Aorta (tissue), 5 donors: Measurements from ENCODE around the gene SPATC1L. TPM values are rescaled to one million over a fixed set of nuclear protein-coding genes. Genes with fewer than 3 reads are reported as not detected.
"Not testable (repeated sequence)": the region's sequence is repeated elsewhere in the genome, so short reads cannot be mapped to it uniquely, and the experiment has no call there.

Experiments used
- ATAC-seq: fragments of 200-7000 bp; cut with Tn5 transposase; one replicate; pipeline ENCODE4 v1.9.1; 2022; ENCODE audit warnings: moderate library complexity; ENCODE audit not compliant: low FRiP score
- DNase-seq, 2 donors: peaks; one replicate each; pipeline ENCODE4 v3.0.0-alpha.2; 2020
- H3K27ac ChIP-seq, 2 donors: one replicate each; pipeline ENCODE4 v1.5.1; 2013; ENCODE audit warnings: low read length in 2 of 2, mild to moderate bottlenecking in 2 of 2, moderate library complexity in 2 of 2, control low read depth in 1 of 2, inconsistent platforms in 1 of 2, low read depth in 1 of 2
- H3K27me3 ChIP-seq, 2 donors: one replicate each; pipeline ENCODE4 v1.6.1; 2013; ENCODE audit warnings: control low read depth in 1 of 2, low read length in 1 of 2, mild to moderate bottlenecking in 1 of 2, moderate library complexity in 1 of 2; ENCODE audit not compliant: insufficient read depth in 2 of 2, control insufficient read depth in 1 of 2
- H3K36me3 ChIP-seq, 2 donors: one replicate each; pipeline ENCODE4 v1.6.1; 2013; ENCODE audit warnings: control low read depth in 1 of 2, low read length in 1 of 2, mild to moderate bottlenecking in 1 of 2; ENCODE audit not compliant: insufficient read depth in 2 of 2, control insufficient read depth in 1 of 2
- H3K4me1 ChIP-seq, 2 donors: one replicate each; pipeline ENCODE4 v1.6.1; 2013; ENCODE audit warnings: low read length in 2 of 2, control low read depth in 1 of 2, mild to moderate bottlenecking in 1 of 2, moderate library complexity in 1 of 2; ENCODE audit not compliant: insufficient read depth in 2 of 2, control insufficient read depth in 1 of 2
- H3K4me3 ChIP-seq, 2 donors: one replicate each; pipeline ENCODE4 v1.5.1; 2013; ENCODE audit warnings: low read length in 2 of 2, control low read depth in 1 of 2, mild to moderate bottlenecking in 1 of 2
- H3K9me3 ChIP-seq: one replicate; pipeline ENCODE4 v1.6.1; 2013; ENCODE audit warnings: mild to moderate bottlenecking, low read length; ENCODE audit not compliant: control insufficient read depth
- WGBS, 2 donors: extraction: QIAGEN DNeasy Blood & Tissue Kit; methylation state at CpG; one replicate each; pipeline ENCODE4 v1.1.7; 2013; 5-methylcytosine and 5-hydroxymethylcytosine counted together
- intact Hi-C, 2 donors: fragments of 100-400 bp; cut with DNase I; formaldehyde crosslinking; loops; one replicate each; pipeline versions ENCODE4 v1.14.2 to v1.15.0; 2022
- polyA plus RNA-seq, 2 donors: library from polyadenylated mRNA; stranded (reverse); fragments of 200-250 nt; gene quantifications; one replicate each; pipeline ENCODE4 v1.2.3, GENCODE V29; 2013
- total RNA-seq, 2 donors: library from RNA; stranded (reverse); fragmentation: NEBNext Ultra II Directional; extraction: Animal tissue kit (Norgen Biotek cat#: 25700); gene quantifications; one replicate each; pipeline ENCODE4 v1.2.1, GENCODE V29; 2021
- donor health status: healthy with polysubstance abuse.
- donor health status: Bipolar disorder and iron deficiency.
- donor health status: DM: no; HTN: no; CAD: no.
- donor health status: DM: no; HTN: no; CAD: no.
- donor health status: DM: yes; HTN: yes; CAD: no.

Gene SPATC1L
- total and polyA plus RNA-seq, 4 donors = 2.4 to 47.9 (median 8.8) TPM

- DNase-seq = peak; percentile 27 to 45
- H3K36me3 ChIP-seq = peaks cover 4 to 7% of the 10 kb centered on the region in 2 donors
- WGBS, 2 donors = 89 to 90% methylated on average over 18 of the region's 18 CpGs
- no peak overlapping the region for H3K27ac ChIP-seq
- intact Hi-C loops = loop anchor here in 1 of 2 donors (5.0 kb wide), 1 partner anchor 48 kb away; the partner anchor contains the start of gene FTCD
- no peak for ATAC-seq
- no peaks in the 10 kb centered on the region for H3K4me1 ChIP-seq
- no peaks in the 10 kb centered on the region for H3K27me3 ChIP-seq
- H3K4me3 ChIP-seq = no peak overlapping the region
- no peaks in the 10 kb centered on the region for H3K9me3 ChIP-seq
Measured at GRCh38 chr21:46205166-46205565, 20.9 kb upstream of the SPATC1L start.

- DNase-seq = peak in 1 of 2 donors; percentile 11
- no peak for ATAC-seq
- Histone ChIP-seq H3K36me3 (peaks cover 5 to 10% of the 10 kb centered on the region in 2 donors), H3K9me3 (no peaks in the 10 kb centered on the region), H3K4me3 (no peak overlapping the region), H3K4me1 (no peaks in the 10 kb centered on the region), H3K27ac (no peak overlapping the region), H3K27me3 (no peaks in the 10 kb centered on the region)
- WGBS, 2 donors = 94 to 95% methylated on average over 8 of the region's 8 CpGs
- intact Hi-C loops = no loop called here
Measured at GRCh38 chr21:46203203-46203600, 18.9 kb upstream of the SPATC1L start.

- H3K36me3 ChIP-seq = peaks cover 5 to 10% of the 10 kb centered on the region in 2 donors
- no peaks in the 10 kb centered on the region for H3K9me3 ChIP-seq
- no peak overlapping the region for H3K4me3 ChIP-seq
- no peak overlapping the region for H3K27ac ChIP-seq
- H3K27me3 ChIP-seq = no peaks in the 10 kb centered on the region
- ATAC-seq (no peak), DNase-seq (peak; percentile 19 to 27)
- no peaks in the 10 kb centered on the region for H3K4me1 ChIP-seq
- intact Hi-C loops = no loop called here
- WGBS, 2 donors = 93 to 94% methylated on average over 6 of the region's 6 CpGs
Measured at GRCh38 chr21:46202592-46203202, 18.4 kb upstream of the SPATC1L start.

GRCh38 chr21:46200877-46201803 is 16.9 kb upstream of the SPATC1L start:
- H3K36me3 ChIP-seq, H3K4me3 ChIP-seq, H3K27ac ChIP-seq, H3K27me3 ChIP-seq, DNase-seq, H3K9me3 ChIP-seq, intact Hi-C loops, ATAC-seq, H3K4me1 ChIP-seq: not testable (repeated sequence)
- WGBS, 2 donors = 83 to 95% methylated on average over 3 of the region's 8 CpGs

GRCh38 chr21:46199436-46200373 is 15.4 kb upstream of the SPATC1L start:
- Histone ChIP-seq H3K4me1 (no peaks in the 10 kb centered on the region), H3K4me3 (no peak overlapping the region), H3K27me3 (no peaks in the 10 kb centered on the region), H3K9me3 (no peaks in the 10 kb centered on the region), H3K36me3 (peaks cover 7 to 15% of the 10 kb centered on the region in 2 donors), H3K27ac (no peak overlapping the region)
- DNase-seq = peak in 1 of 2 donors; percentile 33
- intact Hi-C loops = no loop called here
- WGBS, 2 donors = 80 to 85% methylated on average over 13 of the region's 13 CpGs
- no peak for ATAC-seq

GRCh38 chr21:46196733-46197132 is 12.5 kb upstream of the SPATC1L start:
- 86 to 87% methylated on average over 20 of the region's 20 CpGs for WGBS, 2 donors
- no peaks in the 10 kb centered on the region for H3K9me3 ChIP-seq
- H3K27ac ChIP-seq = no peak overlapping the region
- no peak overlapping the region for H3K4me3 ChIP-seq
- ATAC-seq (no peak), DNase-seq (peak; percentile 32 to 57)
- H3K4me1 ChIP-seq = no peaks in the 10 kb centered on the region
- peaks cover 5 to 19% of the 10 kb centered on the region in 2 donors for H3K36me3 ChIP-seq
- no peaks in the 10 kb centered on the region for H3K27me3 ChIP-seq
- intact Hi-C loops = no loop called here

- peak; percentile 29 to 49 for DNase-seq
Measured at GRCh38 chr21:46195595-46196195, 11.4 kb upstream of the SPATC1L start.

More at GRCh38 chr21:46195595-46196195, 11.4 kb upstream of the SPATC1L start:
- Histone ChIP-seq H3K9me3 (no peaks in the 10 kb centered on the region), H3K27ac (no peak overlapping the region), H3K4me1 (no peaks in the 10 kb centered on the region), H3K36me3 (peaks cover 5 to 19% of the 10 kb centered on the region in 2 donors), H3K4me3 (no peak overlapping the region), H3K27me3 (no peaks in the 10 kb centered on the region)
- intact Hi-C loops = no loop called here
- WGBS, 2 donors = 91 to 92% methylated on average over 20 of the region's 20 CpGs
- ATAC-seq = no peak
